Measurements from ENCODE around the gene ZNF584. TPM values are rescaled to one million over a fixed set of nuclear protein-coding genes. Genes with fewer than 3 reads are reported as not detected.

The ZNF584 gene
- total RNA-seq, 1 donor from 2014 or later = 12.1 TPM

DNA sequence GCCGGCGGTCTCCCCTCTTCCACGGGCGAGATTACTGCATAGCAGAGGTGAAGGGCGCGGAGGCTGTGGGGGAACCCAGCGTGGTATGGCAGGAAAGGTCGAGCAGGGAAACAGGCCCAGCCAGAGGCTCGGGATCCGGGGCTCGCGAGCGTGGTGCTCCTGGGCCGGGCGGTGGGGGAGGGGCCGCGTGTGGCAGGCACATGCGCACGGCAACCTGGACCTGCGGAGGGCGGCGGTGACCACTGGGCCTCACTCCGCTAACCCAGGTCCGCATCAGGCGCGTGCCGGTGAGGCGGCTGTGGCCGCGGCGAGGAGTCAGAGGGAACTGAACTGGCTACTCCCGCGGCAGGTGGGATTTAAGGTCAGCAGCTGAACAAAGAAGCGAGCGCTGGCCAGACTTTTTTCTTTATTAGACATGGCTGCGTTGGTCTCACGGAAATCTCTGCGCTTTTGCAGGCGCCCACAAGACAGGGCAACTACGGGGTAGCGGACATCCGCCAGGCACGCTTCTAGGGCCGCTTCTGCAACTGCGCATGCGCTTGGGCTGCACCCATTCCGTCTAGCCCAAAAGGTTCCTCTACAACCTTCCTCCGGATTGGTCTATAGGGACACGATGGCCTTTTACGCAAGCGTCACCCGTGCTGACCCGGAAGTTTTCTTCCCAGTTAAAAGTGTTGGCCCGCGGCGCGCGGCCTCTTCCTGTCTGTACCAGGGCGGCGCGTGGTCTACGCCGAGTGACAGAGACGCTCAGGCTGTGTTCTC lies 21.7 kb upstream of the ZNF584 start, which contains the start of gene RPS5:
Gene RPS5, plus strand, starts transcription at position 694 of the 762 bp plus-strand sequence. CDS start 869 bp downstream, outside the sequence.
- H3K27ac Mint-ChIP-seq (ENCODE audit: unreplicated experiment) = peak within 1 kb of the TSS; percentile 99
- peak within 1 kb of the TSS; percentile 91 for H3K4me3 Mint-ChIP-seq (ENCODE audit: unreplicated experiment)
- H3K4me1 Mint-ChIP-seq (ENCODE audit: unreplicated experiment) = peaks cover 38% of the 10 kb centered on the region
- H3K27me3 Mint-ChIP-seq (ENCODE audit: unreplicated experiment) = no peaks in the 10 kb centered on the region
- no peak for TF ChIP-seq CTCF (IDR thresholded peaks at IDR 0.05)
- DNase-seq (ENCODE audit: extremely low spot score, unreplicated experiment) = peak; percentile 98
- H3K9me3 Mint-ChIP-seq (ENCODE audit: unreplicated experiment) = no peaks in the 10 kb centered on the region
- peaks cover 18% of the 10 kb centered on the region for H3K36me3 Mint-ChIP-seq (ENCODE audit: unreplicated experiment)

DNA sequence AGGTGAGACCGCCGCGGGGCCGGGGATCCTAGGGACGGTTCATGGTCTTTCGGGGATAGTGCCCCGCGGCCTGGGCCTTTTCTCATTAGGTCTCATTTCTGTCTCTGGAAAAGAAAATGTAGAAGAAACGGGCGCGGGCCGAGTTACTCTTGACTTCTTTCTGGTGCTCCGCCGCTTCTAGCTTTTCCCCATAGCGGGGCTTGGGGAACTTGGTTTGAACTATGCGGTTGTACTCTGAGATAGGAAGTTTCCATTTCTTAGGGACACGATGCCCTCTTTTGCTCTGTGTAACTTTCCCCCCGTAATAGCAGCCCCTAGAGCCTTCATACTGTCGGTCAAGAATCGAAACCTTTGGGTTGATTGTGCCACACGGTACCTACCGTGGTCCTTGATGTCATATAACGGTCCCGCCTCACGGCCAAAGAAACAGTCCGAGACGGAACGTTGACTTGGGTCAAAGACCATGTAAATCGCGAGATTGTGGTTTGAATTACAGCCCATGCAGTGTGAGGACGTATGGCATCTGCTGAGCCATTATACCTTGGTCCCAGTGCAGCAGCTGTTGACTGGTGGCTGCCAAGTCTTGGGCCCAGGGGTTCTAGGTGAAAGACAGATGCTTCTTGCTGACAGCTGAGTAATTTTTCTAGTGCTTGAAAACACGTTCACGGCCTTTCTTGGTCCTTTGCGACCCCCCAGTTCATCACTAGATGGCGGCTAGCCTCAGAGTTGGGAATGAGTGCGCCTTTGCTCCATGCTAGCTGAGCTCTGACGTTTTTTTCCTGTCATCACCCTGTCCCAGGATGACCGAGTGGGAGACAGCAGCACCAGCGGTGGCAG lies 20.9 kb upstream of the ZNF584 start:
- H3K9me3 Mint-ChIP-seq (ENCODE audit: unreplicated experiment) = no peaks in the 10 kb centered on the region
- H3K27ac Mint-ChIP-seq (ENCODE audit: unreplicated experiment) = peak overlapping the region; percentile 99
- no peaks in the 10 kb centered on the region for H3K27me3 Mint-ChIP-seq (ENCODE audit: unreplicated experiment)
- no peak for TF ChIP-seq CTCF (IDR thresholded peaks at IDR 0.05)
- H3K36me3 Mint-ChIP-seq (ENCODE audit: unreplicated experiment) = peaks cover 19% of the 10 kb centered on the region
- H3K4me3 Mint-ChIP-seq (ENCODE audit: unreplicated experiment) = peak overlapping the region; percentile 91
- no peak for DNase-seq (ENCODE audit: extremely low spot score, unreplicated experiment)
- peaks cover 34% of the 10 kb centered on the region for H3K4me1 Mint-ChIP-seq (ENCODE audit: unreplicated experiment)

- Mint-ChIP-seq H3K27ac (ENCODE audit: unreplicated experiment) (peak overlapping the region; percentile 99), H3K36me3 (ENCODE audit: unreplicated experiment) (peaks cover 24% of the 10 kb centered on the region)
- no peak for TF ChIP-seq CTCF (IDR thresholded peaks at IDR 0.05)
Observed at GRCh38 chr19:58388175-58388526, 20.3 kb upstream of the ZNF584 start.

DNA sequence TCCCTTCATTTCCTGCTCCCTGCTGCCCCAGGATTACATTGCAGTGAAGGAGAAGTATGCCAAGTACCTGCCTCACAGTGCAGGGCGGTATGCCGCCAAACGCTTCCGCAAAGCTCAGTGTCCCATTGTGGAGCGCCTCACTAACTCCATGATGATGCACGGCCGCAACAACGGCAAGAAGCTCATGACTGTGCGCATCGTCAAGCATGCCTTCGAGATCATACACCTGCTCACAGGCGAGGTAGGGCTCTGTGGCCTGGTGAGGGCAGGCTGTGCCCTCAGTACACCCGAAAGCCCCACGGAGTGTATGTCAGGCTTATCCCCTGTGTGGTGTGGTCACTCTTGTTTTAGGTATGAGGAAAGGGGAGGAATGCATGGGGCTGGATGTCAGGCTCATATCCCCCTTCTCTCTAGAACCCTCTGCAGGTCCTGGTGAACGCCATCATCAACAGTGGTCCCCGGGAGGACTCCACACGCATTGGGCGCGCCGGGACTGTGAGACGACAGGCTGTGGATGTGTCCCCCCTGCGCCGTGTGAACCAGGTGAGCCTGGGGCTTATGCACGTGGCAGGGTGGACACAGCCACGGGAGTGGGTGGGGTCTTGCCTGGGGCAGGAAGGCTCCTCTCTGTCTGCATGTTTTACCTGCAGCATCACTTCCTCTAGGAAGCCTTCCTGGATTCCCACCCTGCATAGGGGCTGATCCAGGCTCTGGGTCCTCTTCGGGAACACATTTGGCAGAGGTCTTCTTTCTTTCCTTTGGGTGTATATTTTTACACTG lies 15.3 kb upstream of the ZNF584 start:
- Mint-ChIP-seq H3K27ac (ENCODE audit: unreplicated experiment) (no peak overlapping the region), H3K4me3 (ENCODE audit: unreplicated experiment) (no peak overlapping the region), H3K36me3 (ENCODE audit: unreplicated experiment) (peaks cover 34% of the 10 kb centered on the region), H3K9me3 (ENCODE audit: unreplicated experiment) (no peaks in the 10 kb centered on the region), H3K27me3 (ENCODE audit: unreplicated experiment) (no peaks in the 10 kb centered on the region), H3K4me1 (ENCODE audit: unreplicated experiment) (peaks cover 15% of the 10 kb centered on the region)
- DNase-seq (ENCODE audit: extremely low spot score, unreplicated experiment) = no peak
- no peak for TF ChIP-seq CTCF (IDR thresholded peaks at IDR 0.05)

More at GRCh38 chr19:58388175-58388526, 20.3 kb upstream of the ZNF584 start:
- H3K4me1 Mint-ChIP-seq (ENCODE audit: unreplicated experiment) = peaks cover 34% of the 10 kb centered on the region
- H3K9me3 Mint-ChIP-seq (ENCODE audit: unreplicated experiment) = no peaks in the 10 kb centered on the region
- no peaks in the 10 kb centered on the region for H3K27me3 Mint-ChIP-seq (ENCODE audit: unreplicated experiment)
- DNase-seq (ENCODE audit: extremely low spot score, unreplicated experiment) = no peak
- H3K4me3 Mint-ChIP-seq (ENCODE audit: unreplicated experiment) = peak overlapping the region; percentile 91

All from osteocyte (in vitro differentiated cells).